Calu3 (cell line): ENCODE measurements around the gene SLC12A5. TPM values are rescaled to one million over a fixed set of nuclear protein-coding genes. Genes with fewer than 3 reads are reported as not detected.

Experiments
- BruUV-seq: library from RNA; stranded (reverse); fragments of 400-500 nt; replicated peaks from 2 replicates; lab custom pipeline; 2021; lab: Mats Ljungman, UMichigan
- CTCF ChIA-PET: fragments of 300-600 bp; sonication (Branson Sonifier 250); formaldehyde crosslinking; loops from one replicate; lab custom pipeline; 2022; ENCODE audit warnings: antibody characterized with exemption; lab: Charles Lee
- DNase-seq: peaks from one replicate; pipeline ENCODE4 v3.0.0; 2022
- H3K27ac Mint-ChIP-seq: one replicate; pipeline ENCODE4 v1.8.0; 2022; ENCODE audit warnings: mixed read lengths; ENCODE audit not compliant: unreplicated experiment
- H3K27me3 Mint-ChIP-seq: one replicate; pipeline ENCODE4 v1.8.0; 2022; ENCODE audit warnings: mixed read lengths; ENCODE audit not compliant: unreplicated experiment
- H3K36me3 Mint-ChIP-seq: one replicate; pipeline ENCODE4 v1.8.0; 2022; ENCODE audit warnings: mild to moderate bottlenecking, moderate library complexity, mixed read lengths; ENCODE audit not compliant: insufficient read depth, unreplicated experiment
- H3K4me1 Mint-ChIP-seq: one replicate; pipeline ENCODE4 v1.8.0; 2022; ENCODE audit warnings: mild to moderate bottlenecking, low read depth, mixed read lengths; ENCODE audit not compliant: unreplicated experiment
- H3K4me3 Mint-ChIP-seq: one replicate; pipeline ENCODE4 v1.8.0; 2022; ENCODE audit warnings: mild to moderate bottlenecking, low read depth, moderate library complexity, mixed read lengths; ENCODE audit not compliant: unreplicated experiment
- H3K9me3 Mint-ChIP-seq: one replicate; pipeline ENCODE4 v1.8.0; 2022; ENCODE audit warnings: low read depth, mixed read lengths; ENCODE audit not compliant: unreplicated experiment
- intact Hi-C: fragments of 100-400 bp; cut with micrococcal nuclease; formaldehyde crosslinking; loops from one replicate; pipeline ENCODE4 v1.10.0; 2022; ENCODE audit not compliant: unreplicated experiment
- total RNA-seq: library from RNA; stranded (reverse); gene quantifications from 2 replicates; pipeline ENCODE4 v1.2.3, GENCODE V29; 2022
- TF ChIP-seq, protein P1 (sequence below): fragments of 200-600 bp; IDR thresholded peaks from one replicate; pipeline ENCODE4 v1.8.0; 2022; ENCODE audit warnings: antibody characterized with exemption; ENCODE audit not compliant: unreplicated experiment

Gene SLC12A5
- total RNA-seq, 1 experiment from 2014 or later = 2.1 TPM

DNA sequence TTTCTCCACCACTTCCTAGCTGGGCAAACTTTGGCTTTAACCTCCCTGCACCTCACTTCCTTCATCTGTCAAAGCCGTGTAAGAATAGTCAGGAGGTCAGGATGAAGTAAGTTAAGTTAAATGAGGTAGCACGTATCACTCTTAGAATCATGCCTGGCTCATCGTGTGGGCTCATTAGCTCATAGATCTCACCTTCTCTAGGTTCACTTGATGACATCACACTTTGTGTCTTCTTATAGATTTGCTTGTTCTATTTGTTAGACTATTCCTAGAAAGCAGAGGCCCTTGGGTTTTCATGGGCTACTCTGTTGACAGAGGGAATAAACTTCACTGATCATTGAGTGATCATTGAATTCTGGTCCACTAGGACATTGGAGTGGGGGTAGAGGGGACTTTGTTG lies 72.9 kb downstream of the SLC12A5 start:
- CTCF ChIA-PET = no interaction called here
- no peaks in the 10 kb centered on the region for H3K36me3 Mint-ChIP-seq
- H3K27me3 Mint-ChIP-seq = peaks cover 68% of the 10 kb centered on the region
- no peak overlapping the region for H3K27ac Mint-ChIP-seq
- H3K4me1 Mint-ChIP-seq = no peaks in the 10 kb centered on the region
- no peak for DNase-seq
- H3K9me3 Mint-ChIP-seq = no peaks in the 10 kb centered on the region
- H3K4me3 Mint-ChIP-seq = no peak overlapping the region
- intact Hi-C loops = no loop called here
- TF ChIP-seq, protein P1, sequence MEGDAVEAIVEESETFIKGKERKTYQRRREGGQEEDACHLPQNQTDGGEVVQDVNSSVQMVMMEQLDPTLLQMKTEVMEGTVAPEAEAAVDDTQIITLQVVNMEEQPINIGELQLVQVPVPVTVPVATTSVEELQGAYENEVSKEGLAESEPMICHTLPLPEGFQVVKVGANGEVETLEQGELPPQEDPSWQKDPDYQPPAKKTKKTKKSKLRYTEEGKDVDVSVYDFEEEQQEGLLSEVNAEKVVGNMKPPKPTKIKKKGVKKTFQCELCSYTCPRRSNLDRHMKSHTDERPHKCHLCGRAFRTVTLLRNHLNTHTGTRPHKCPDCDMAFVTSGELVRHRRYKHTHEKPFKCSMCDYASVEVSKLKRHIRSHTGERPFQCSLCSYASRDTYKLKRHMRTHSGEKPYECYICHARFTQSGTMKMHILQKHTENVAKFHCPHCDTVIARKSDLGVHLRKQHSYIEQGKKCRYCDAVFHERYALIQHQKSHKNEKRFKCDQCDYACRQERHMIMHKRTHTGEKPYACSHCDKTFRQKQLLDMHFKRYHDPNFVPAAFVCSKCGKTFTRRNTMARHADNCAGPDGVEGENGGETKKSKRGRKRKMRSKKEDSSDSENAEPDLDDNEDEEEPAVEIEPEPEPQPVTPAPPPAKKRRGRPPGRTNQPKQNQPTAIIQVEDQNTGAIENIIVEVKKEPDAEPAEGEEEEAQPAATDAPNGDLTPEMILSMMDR = no peak
- BruUV-seq = no TSS peak

DNA sequence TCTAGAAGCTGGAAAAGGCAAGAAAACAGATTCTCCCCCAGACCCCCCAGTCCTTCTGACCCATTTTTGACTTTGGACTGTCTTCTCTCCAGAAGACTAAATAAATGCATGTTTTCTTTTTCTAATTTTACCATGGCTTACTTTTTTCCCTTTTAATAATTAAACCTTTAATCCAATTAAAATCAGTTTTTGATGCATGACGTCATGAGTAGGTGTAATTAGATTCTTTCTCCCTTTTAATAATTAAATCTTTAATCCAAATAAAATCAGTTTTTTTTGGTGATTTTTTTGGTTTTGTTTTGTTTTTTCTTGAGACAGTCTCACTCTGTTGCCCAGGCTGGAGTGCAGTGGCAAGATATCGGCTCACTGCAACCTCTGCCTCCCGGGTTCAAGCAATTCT lies 73.9 kb downstream of the SLC12A5 start:
- H3K9me3 Mint-ChIP-seq = no peaks in the 10 kb centered on the region
- no TSS peak for BruUV-seq
- CTCF ChIA-PET = no interaction called here
- intact Hi-C loops = no loop called here
- H3K4me1 Mint-ChIP-seq = no peaks in the 10 kb centered on the region
- DNase-seq = no peak
- no peak overlapping the region for H3K4me3 Mint-ChIP-seq
- H3K27me3 Mint-ChIP-seq = peaks cover 78% of the 10 kb centered on the region
- no peaks in the 10 kb centered on the region for H3K36me3 Mint-ChIP-seq
- TF ChIP-seq, protein P1 = no peak
- H3K27ac Mint-ChIP-seq = no peak overlapping the region

DNA sequence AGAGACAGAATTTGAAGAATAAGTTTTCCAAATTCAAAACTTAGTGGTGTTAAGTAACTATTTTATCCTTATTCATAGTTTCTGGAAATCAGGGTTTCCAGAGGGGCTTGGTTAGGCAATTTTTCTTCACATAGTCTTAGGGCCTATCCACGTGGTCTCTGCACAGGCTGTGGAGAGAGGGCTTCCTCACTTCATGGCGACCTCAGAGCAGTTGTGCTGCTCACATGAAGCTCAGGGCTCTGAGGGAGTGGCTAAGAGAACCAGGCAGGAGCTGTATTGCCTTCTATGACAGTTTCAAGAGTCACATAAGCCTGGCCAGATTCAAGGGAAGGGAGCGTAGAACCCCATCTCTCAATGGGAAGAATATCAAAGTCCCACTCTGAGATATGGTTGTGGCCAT lies 75.2 kb downstream of the SLC12A5 start:
- H3K4me3 Mint-ChIP-seq = no peak overlapping the region
- no peak for DNase-seq
- TF ChIP-seq, protein P1 = no peak
- intact Hi-C loops = no loop called here
- H3K9me3 Mint-ChIP-seq = no peaks in the 10 kb centered on the region
- H3K27ac Mint-ChIP-seq = no peak overlapping the region
- H3K4me1 Mint-ChIP-seq = peaks cover 6% of the 10 kb centered on the region
- H3K36me3 Mint-ChIP-seq = no peaks in the 10 kb centered on the region
- CTCF ChIA-PET = interaction anchor here (0.6 kb wide), 1 partner anchor 197 kb away, joined by 3 read pairs; no protein-coding TSS in a partner anchor
- H3K27me3 Mint-ChIP-seq = peaks cover 91% of the 10 kb centered on the region
- BruUV-seq = no TSS peak

DNA sequence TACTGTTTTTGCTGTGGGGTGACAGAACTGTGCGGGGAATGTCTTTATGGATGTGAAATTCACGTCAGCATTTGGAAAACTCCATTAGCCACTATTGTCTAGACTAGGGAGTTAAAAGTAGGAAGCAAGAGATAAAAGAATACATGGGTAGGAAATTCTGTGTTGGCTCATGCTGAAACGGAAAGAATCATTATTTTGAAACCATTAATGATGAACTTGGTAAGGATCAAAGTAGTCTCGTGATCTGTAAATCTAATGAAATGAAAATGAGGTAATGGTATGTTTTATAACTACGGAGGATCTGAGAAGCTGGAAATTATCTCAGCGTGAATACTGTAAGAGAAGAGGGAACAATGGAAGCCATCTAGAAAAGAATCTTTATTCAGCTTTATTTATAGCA lies 78.0 kb downstream of the SLC12A5 start:
- peaks cover 6% of the 10 kb centered on the region for H3K4me1 Mint-ChIP-seq
- intact Hi-C loops = no loop called here
- no peak overlapping the region for H3K4me3 Mint-ChIP-seq
- H3K27ac Mint-ChIP-seq = no peak overlapping the region
- DNase-seq = no peak
- CTCF ChIA-PET = interaction anchor here (0.5 to 0.7 kb wide), 2 partner anchors 50 to 268 kb away, joined by 3 to 5 read pairs; no protein-coding TSS in a partner anchor
- H3K27me3 Mint-ChIP-seq = peaks cover 93% of the 10 kb centered on the region
- H3K36me3 Mint-ChIP-seq = no peaks in the 10 kb centered on the region
- TF ChIP-seq, protein P1 = no peak
- no TSS peak for BruUV-seq
- H3K9me3 Mint-ChIP-seq = no peaks in the 10 kb centered on the region
